ENCODE data around the gene NR1I3.
A peak's percentile ranks its signal among the peaks of the same experiment; 100 is the strongest.

NR1I3 gene

GRCh38 chr1:161180639-161181038 lies 57.4 kb downstream of the NR1I3 start:
- DNase-seq, result no peak
- no peaks in the 10 kb centered on the region; the same call in 1 of the 2 replicates for H3K4me1 ChIP-seq
- peaks cover under 1% of the 10 kb centered on the region; the same call in 1 of the 2 replicates for H3K36me3 ChIP-seq
- TF ChIP-seq CTCF (IDR thresholded peaks at IDR 0.05; ENCODE audit: low read depth, low read length), result peak; percentile 44
- no peaks in the 10 kb centered on the region for H3K9me3 ChIP-seq
- H3K4me3 ChIP-seq (ENCODE audit: low read depth, low read length), result no peak overlapping the region
- H3K27me3 ChIP-seq, result no peaks in the 10 kb centered on the region

DNA sequence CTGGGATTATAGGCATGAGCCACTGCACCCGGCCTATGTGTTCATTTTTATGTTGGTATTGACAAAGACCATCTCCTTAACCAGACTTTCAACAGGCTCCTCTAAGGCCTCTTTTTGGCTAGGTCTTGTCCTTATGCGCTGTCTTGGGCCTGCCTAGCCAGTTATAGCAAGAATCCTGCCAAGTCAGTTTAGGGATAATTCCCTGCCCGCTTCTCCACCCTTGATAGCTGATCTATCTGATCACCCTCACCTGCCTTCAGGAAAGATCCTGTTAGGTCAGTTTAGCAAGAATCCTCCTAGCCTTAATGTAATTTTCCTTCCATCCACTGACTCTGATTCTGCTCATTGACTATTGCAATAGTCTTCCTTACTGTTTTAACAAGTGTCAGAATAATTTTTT lies 58.3 kb downstream of the NR1I3 start:
- no peak for TF ChIP-seq CTCF (IDR thresholded peaks at IDR 0.05; ENCODE audit: low read depth, low read length)
- H3K4me1 ChIP-seq, result no peaks in the 10 kb centered on the region; the same call in 1 of the 2 replicates

More for the DNA sequence above, 58.3 kb downstream of the NR1I3 start:
- Histone ChIP-seq H3K36me3 (peaks cover 9% of the 10 kb centered on the region), H3K27me3 (no peaks in the 10 kb centered on the region), H3K9me3 (no peaks in the 10 kb centered on the region), H3K4me3 (ENCODE audit: low read depth, low read length) (no peak overlapping the region)
- DNase-seq, result no peak
